ENCODE data around the gene CTSH. TPM values are rescaled to one million over a fixed set of nuclear protein-coding genes. Genes with fewer than 3 reads are reported as not detected.

Gene CTSH
- total RNA-seq, 4 donors from 2014 or later: 72.9 to 280 (median 111) TPM

GRCh38 chr15:78981532-78982313, 36.9 kb upstream of the CTSH start:
- H3K36me3 ChIP-seq: no peaks in the 10 kb centered on the region
- no peak overlapping the region for H3K4me3 ChIP-seq
- H3K4me1 ChIP-seq: no peaks in the 10 kb centered on the region
- no peak overlapping the region for H3K27ac ChIP-seq
- intact Hi-C loops (cut with DNase I; ENCODE audit: low total_unique reads): no loop called here
- no peak for DNase-seq
- no peaks in the 10 kb centered on the region for H3K9me3 ChIP-seq
- no peak for TF ChIP-seq CTCF (IDR thresholded peaks at IDR 0.05)
- no peak for TF ChIP-seq POLR2A (IDR thresholded peaks at IDR 0.05)
- no peaks in the 10 kb centered on the region for H3K27me3 ChIP-seq

- DNase-seq: peak; percentile 47 to 68
- no peak overlapping the region for H3K27ac ChIP-seq
- intact Hi-C loops (cut with DNase I; ENCODE audit: low total_unique reads): no loop called here
Observed at GRCh38 chr15:78979456-78980320, 34.8 kb upstream of the CTSH start.

DNA sequence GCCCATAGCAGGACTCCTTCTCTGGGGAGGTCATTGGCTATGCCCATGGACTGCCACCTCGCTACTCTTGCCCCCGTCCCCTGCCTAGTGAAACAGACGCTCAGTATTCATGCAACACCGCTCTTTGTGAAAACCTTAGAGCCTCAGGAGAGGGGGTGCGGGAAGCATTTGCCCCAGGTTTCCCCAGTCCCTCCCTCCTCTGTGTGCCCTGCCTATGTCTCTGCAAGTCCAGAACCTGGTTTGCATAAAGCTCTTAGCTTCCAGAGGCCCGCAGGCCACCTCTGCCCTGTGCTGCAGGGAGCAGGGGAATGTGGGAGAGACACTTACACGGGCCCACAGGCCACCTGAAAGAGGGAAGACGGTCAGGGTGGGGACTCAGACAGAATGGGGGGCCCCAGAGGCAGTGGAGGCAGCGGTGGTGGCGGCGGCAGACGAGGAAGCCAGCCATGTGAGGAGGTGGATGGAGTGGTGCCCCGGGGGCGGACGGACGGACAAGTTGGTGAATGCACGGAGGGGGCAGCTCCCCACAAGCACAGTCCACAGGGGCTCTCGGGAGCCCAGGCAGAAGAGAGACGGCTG, 33.8 kb upstream of the CTSH start:
- Histone ChIP-seq H3K27ac (no peak overlapping the region), H3K4me1 (no peaks in the 10 kb centered on the region), H3K36me3 (no peaks in the 10 kb centered on the region), H3K27me3 (no peaks in the 10 kb centered on the region), H3K9me3 (no peaks in the 10 kb centered on the region), H3K4me3 (no peak overlapping the region)
- TF ChIP-seq CTCF (IDR thresholded peaks at IDR 0.05): no peak
- TF ChIP-seq POLR2A (IDR thresholded peaks at IDR 0.05): no peak
- no peak for DNase-seq
- intact Hi-C loops (cut with DNase I; ENCODE audit: low total_unique reads): no loop called here

More at GRCh38 chr15:78979456-78980320, 34.8 kb upstream of the CTSH start:
- H3K27me3 ChIP-seq: no peaks in the 10 kb centered on the region
- no peaks in the 10 kb centered on the region for H3K4me1 ChIP-seq
- no peaks in the 10 kb centered on the region for H3K36me3 ChIP-seq
- H3K4me3 ChIP-seq: no peak overlapping the region
- TF ChIP-seq POLR2A (IDR thresholded peaks at IDR 0.05) (no peak), CTCF (IDR thresholded peaks at IDR 0.05) (peak; percentile 53 to 62 (median 60))
- H3K9me3 ChIP-seq: no peaks in the 10 kb centered on the region

GRCh38 chr15:78977591-78978347, 32.9 kb upstream of the CTSH start:
- no peaks in the 10 kb centered on the region for H3K36me3 ChIP-seq
- TF ChIP-seq POLR2A (IDR thresholded peaks at IDR 0.05) (no peak), CTCF (IDR thresholded peaks at IDR 0.05) (no peak)
- intact Hi-C loops (cut with DNase I; ENCODE audit: low total_unique reads): no loop called here
- no peaks in the 10 kb centered on the region for H3K9me3 ChIP-seq
- no peaks in the 10 kb centered on the region for H3K27me3 ChIP-seq
- H3K4me3 ChIP-seq: no peak overlapping the region
- DNase-seq: no peak
- no peaks in the 10 kb centered on the region for H3K4me1 ChIP-seq
- no peak overlapping the region for H3K27ac ChIP-seq
